IMR-90 (cell line): ENCODE results near the gene WDR27. TPM values are rescaled to one million over a fixed set of nuclear protein-coding genes. Genes with fewer than 3 reads are reported as not detected.

Source experiments
- ATAC-seq: fragments of 200-7000 bp; cut with Tn5 transposase; 2 replicates; pipeline ENCODE4 v1.9.1; 2020; ENCODE audit warnings: low read depth, mild to moderate bottlenecking, moderate library complexity
- BruUV-seq: library from RNA; stranded (reverse); fragments of 400-500 nt; replicated peaks from 2 replicates; lab custom pipeline; 2021; lab: Mats Ljungman, UMichigan
- CTCF ChIA-PET: fragments of 300-600 bp; formaldehyde crosslinking; extraction: SDS; loops from one replicate; lab custom pipeline; 2021; ENCODE audit warnings: antibody characterized with exemption; lab: Yijun Ruan, JAX
- POLR2A ChIA-PET: fragments of 300-600 bp; sonication (Branson Sonifier 250); formaldehyde crosslinking; loops from one replicate; lab custom pipeline; 2022; ENCODE audit warnings: antibody characterized with exemption; ENCODE audit not compliant: unreplicated experiment; lab: Charles Lee
- DNase-seq: peaks from one replicate; pipeline ENCODE4 v3.0.0; 2013
- H2AFZ ChIP-seq: replicated peaks from 2 replicates; pipeline ENCODE3; 2013; ENCODE audit warnings: low read length, mild to moderate bottlenecking; ENCODE audit not compliant: poor library complexity
- H2AK5ac ChIP-seq: 2 replicates; pipeline ENCODE4 v1.6.1; 2013; ENCODE audit warnings: low read depth, low read length, inconsistent platforms
- H2AK9ac ChIP-seq: replicated peaks from 2 replicates; pipeline ENCODE3; 2013; ENCODE audit warnings: mild to moderate bottlenecking, low read depth, low read length, moderate library complexity; ENCODE audit not compliant: poor library complexity
- H2BK120ac ChIP-seq: 2 replicates; pipeline ENCODE4 v1.6.1; 2013; ENCODE audit warnings: low read depth, low read length, inconsistent platforms
- H2BK15ac ChIP-seq: 3 replicates; pipeline ENCODE4 v1.6.1; 2013; ENCODE audit warnings: low read depth, low read length, inconsistent platforms
- H2BK20ac ChIP-seq: 2 replicates; pipeline ENCODE4 v1.6.1; 2013; ENCODE audit warnings: low read depth, mild to moderate bottlenecking, inconsistent platforms, low read length, moderate library complexity
- H2BK5ac ChIP-seq: 2 replicates; pipeline ENCODE4 v1.6.1; 2013; ENCODE audit warnings: mild to moderate bottlenecking, low read depth, low read length, inconsistent platforms; ENCODE audit not compliant: poor library complexity, severe bottlenecking
- H3K14ac ChIP-seq: replicated peaks from 2 replicates; pipeline ENCODE4 v1.6.1; 2013; ENCODE audit warnings: low read depth, low read length, inconsistent platforms
- H3K18ac ChIP-seq: 2 replicates; pipeline ENCODE4 v1.6.1; 2013; ENCODE audit warnings: low read depth, low read length, control low read depth
- H3K23ac ChIP-seq: 2 replicates; pipeline ENCODE4 v1.6.1; 2013; ENCODE audit warnings: low read depth, low read length, inconsistent platforms
- H3K27ac ChIP-seq: 2 replicates; pipeline ENCODE4 v1.5.1; 2013; ENCODE audit warnings: mild to moderate bottlenecking, control low read depth, low read length; ENCODE audit not compliant: insufficient read depth
- H3K27me3 ChIP-seq: 2 replicates; pipeline ENCODE4 v1.6.1; 2013; ENCODE audit warnings: low read length; ENCODE audit not compliant: control insufficient read depth, insufficient read depth
- H3K36me3 ChIP-seq: 2 replicates; pipeline ENCODE4 v1.6.1; 2013; ENCODE audit warnings: low read length, mixed read lengths; ENCODE audit not compliant: control insufficient read depth, insufficient read depth
- H3K4ac ChIP-seq: 2 replicates; pipeline ENCODE4 v1.6.1; 2013; ENCODE audit warnings: low read depth, low read length, inconsistent platforms
- H3K4me1 ChIP-seq: 2 replicates; pipeline ENCODE4 v1.6.1; 2013; ENCODE audit warnings: low read length, mixed read lengths; ENCODE audit not compliant: control insufficient read depth, insufficient read depth
- H3K4me2 ChIP-seq: 2 replicates; pipeline ENCODE4 v1.6.1; 2013; ENCODE audit warnings: low read depth, mild to moderate bottlenecking, control low read depth, low read length, moderate library complexity
- H3K4me3 ChIP-seq: 2 replicates; pipeline ENCODE4 v1.5.1; 2013; ENCODE audit warnings: low read depth, mild to moderate bottlenecking, control low read depth, low read length, moderate library complexity; ENCODE audit not compliant: insufficient read depth
- H3K56ac ChIP-seq: 2 replicates; pipeline ENCODE4 v1.6.1; 2013; ENCODE audit warnings: low read length, inconsistent platforms; ENCODE audit not compliant: insufficient read depth; ENCODE audit errors: extremely low read depth
- H3K79me1 ChIP-seq, 2 experiments: 2 replicates each; pipeline ENCODE4 v1.6.1; 2013; ENCODE audit warnings: low read length in 2 of 2, inconsistent platforms in 1 of 2, low read depth in 1 of 2
- H3K9ac ChIP-seq: 2 replicates; pipeline ENCODE4 v1.6.1; 2013; ENCODE audit warnings: low read depth, low read length, control low read depth
- H3K9me1 ChIP-seq: 2 replicates; pipeline ENCODE4 v1.6.1; 2013; ENCODE audit warnings: low read length, inconsistent platforms; ENCODE audit not compliant: insufficient read depth
- H3K9me3 ChIP-seq: 2 replicates; pipeline ENCODE4 v1.6.1; 2013; ENCODE audit warnings: low read length; ENCODE audit not compliant: control insufficient read depth, insufficient read depth
- H4K20me1 ChIP-seq: 2 replicates; pipeline ENCODE4 v1.6.1; 2013; ENCODE audit warnings: low read length, inconsistent platforms; ENCODE audit not compliant: insufficient read depth
- H4K5ac ChIP-seq: 2 replicates; pipeline ENCODE4 v1.6.1; 2013; ENCODE audit warnings: mild to moderate bottlenecking, low read depth, low read length, control low read depth
- H4K8ac ChIP-seq, 2 experiments: 2 replicates each; pipeline ENCODE4 v1.6.1; 2013; ENCODE audit warnings: low read depth in 2 of 2, low read length in 2 of 2, control low read depth in 1 of 2, inconsistent platforms in 1 of 2
- H4K91ac ChIP-seq: 2 replicates; pipeline ENCODE4 v1.6.1; 2013; ENCODE audit warnings: low read depth, low read length, inconsistent platforms; ENCODE audit not compliant: insufficient read depth
- BHLHE40 ChIP-seq: fragments of 150-350 bp; IDR thresholded peaks from 2 replicates; pipeline ENCODE4 v1.6.1; 2016; ENCODE audit warnings: mild to moderate bottlenecking, low read depth, low read length
- CHD1 ChIP-seq: IDR thresholded peaks from 2 replicates; pipeline ENCODE4 v1.6.1; 2012; ENCODE audit warnings: low read depth, low read length, improper control_type of control experiment
- FOS ChIP-seq: fragments of 150-350 bp; IDR thresholded peaks from 2 replicates; pipeline ENCODE4 v1.6.1; 2016; ENCODE audit warnings: low read depth, low read length
- MAFK ChIP-seq: IDR thresholded peaks from 2 replicates; pipeline ENCODE4 v1.6.1; 2012; ENCODE audit warnings: low read depth, low read length, improper control_type of control experiment
- MAZ ChIP-seq: IDR thresholded peaks from 2 replicates; pipeline ENCODE4 v1.6.1; 2012; ENCODE audit warnings: low read depth, mild to moderate bottlenecking, low read length, improper control_type of control experiment, moderate library complexity, borderline replicate concordance
- MXI1 ChIP-seq: IDR thresholded peaks from 2 replicates; pipeline ENCODE4 v1.6.1; 2012; ENCODE audit warnings: low read depth, mild to moderate bottlenecking, low read length, moderate library complexity, borderline replicate concordance
- NFE2L2 ChIP-seq: fragments of 150-350 bp; IDR thresholded peaks from 2 replicates; pipeline ENCODE4 v1.6.1; 2016; ENCODE audit warnings: low read depth, mild to moderate bottlenecking, low read length
- RAD21 ChIP-seq: IDR thresholded peaks from 2 replicates; pipeline ENCODE4 v1.6.1; 2012; ENCODE audit warnings: low read length, improper control_type of control experiment
- RCOR1 ChIP-seq: IDR thresholded peaks from 2 replicates; pipeline ENCODE4 v1.6.1; 2012; ENCODE audit warnings: mild to moderate bottlenecking, low read length, improper control_type of control experiment; ENCODE audit not compliant: insufficient replicate concordance
- SMC3 ChIP-seq: fragments of 150-350 bp; IDR thresholded peaks from 2 replicates; pipeline ENCODE4 v1.6.1; 2016; ENCODE audit warnings: low read depth, mild to moderate bottlenecking, antibody characterized with exemption, low read length, moderate library complexity
- WGBS, 2 experiments: methylation state at CpG; one replicate each; pipeline versions ENCODE4 v1.1.5 to v1.1.7; 2013; ENCODE audit warnings: missing lambda C conversion rate in 2 of 2; ENCODE audit not compliant: insufficient read length in 1 of 2; ENCODE audit errors: extremely low coverage in 2 of 2; 5-methylcytosine and 5-hydroxymethylcytosine counted together
- dilution Hi-C: fragments of 300-500 bp; cut with HindIII; formaldehyde crosslinking; loops from one replicate; pipeline ENCODE4 v1.14.3; 2018; ENCODE audit warnings: low sequenced_read_pairs; ENCODE audit not compliant: unreplicated experiment
- in situ Hi-C: fragments of 300-500 bp; cut with MboI; formaldehyde crosslinking; loops from 3 replicates; pipeline ENCODE4 v1.14.3; 2019; ENCODE audit warnings: low sequenced_read_pairs, inconsistent platforms, mixed read lengths
- intact Hi-C: fragments of 100-400 bp; cut with micrococcal nuclease; formaldehyde crosslinking; loops from 2 replicates; pipeline ENCODE4 v1.10.0; 2022
- polyA plus RNA-seq, 3 experiments: library from polyadenylated mRNA; depleted of rRNA; stranded (reverse); fragments of >200 nt; gene quantifications; 2 replicates each; pipeline ENCODE4 v1.2.3, GENCODE V29; 2012; ENCODE audit warnings: low replicate concordance in 1 of 3
- total RNA-seq: library from RNA; depleted of rRNA; stranded (reverse); fragments of >200 nt; gene quantifications from 2 replicates; pipeline ENCODE4 v1.2.3, GENCODE V29; 2012
- TF ChIP-seq, protein P1 (sequence below): fragments of 150-350 bp; IDR thresholded peaks from 2 replicates; pipeline ENCODE4 v1.6.1; 2017; ENCODE audit warnings: mild to moderate bottlenecking, antibody characterized with exemption, low read length, low read depth
- TF ChIP-seq, protein P2 (sequence below): fragments of 150-350 bp; IDR thresholded peaks from 2 replicates; pipeline ENCODE4 v1.6.1; 2016; ENCODE audit warnings: low read depth, mild to moderate bottlenecking, low read length, moderate library complexity, borderline replicate concordance

WDR27 gene
- total and polyA plus RNA-seq, 2 of the 4 experiments (the other 2 are of a cell fraction): 7.0 to 18.5 TPM

DNA sequence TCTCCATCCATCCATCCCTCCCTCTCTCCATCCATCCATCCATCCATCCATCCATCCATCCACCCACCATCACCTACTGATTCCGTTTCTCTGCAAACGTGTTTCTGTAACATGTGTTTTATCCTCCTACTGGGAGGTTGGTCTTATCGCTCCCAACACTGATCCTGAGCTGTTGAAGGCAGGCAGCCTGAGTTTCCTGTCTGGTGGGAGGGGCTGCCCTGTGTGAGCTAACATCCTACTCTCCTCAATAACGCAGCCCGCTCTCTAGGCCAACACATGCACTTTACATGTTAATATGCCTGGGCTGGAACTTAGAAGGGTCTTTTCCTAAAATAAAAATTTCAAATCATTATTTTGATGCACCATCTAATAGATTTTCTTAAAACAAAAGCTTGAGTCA lies 126.5 kb downstream of the WDR27 start:
- dilution Hi-C loops: no loop called here

More for the DNA sequence above, 126.5 kb downstream of the WDR27 start:
- Histone ChIP-seq H4K8ac (no peak overlapping the region), H3K23ac (no peak overlapping the region), H2AK9ac (no peak overlapping the region), H3K27ac (no peak overlapping the region), H3K9me3 (no peaks in the 10 kb centered on the region), H4K91ac (no peak overlapping the region), H3K9ac (no peak overlapping the region), H3K4me1 (peaks cover 5% of the 10 kb centered on the region), H2BK120ac (no peak overlapping the region), H3K18ac (no peak overlapping the region), H2AK5ac (no peak overlapping the region), H4K20me1 (no peaks in the 10 kb centered on the region; the same call in 1 of the 2 replicates), H3K14ac (no peak overlapping the region), H3K4ac (no peak overlapping the region), H3K4me2 (no peak overlapping the region), H3K36me3 (peaks cover 1% of the 10 kb centered on the region), H2BK15ac (no peak overlapping the region), H3K56ac (no peak overlapping the region), H4K5ac (no peak overlapping the region), H3K79me1 (no peaks in the 10 kb centered on the region), H3K27me3 (no peaks in the 10 kb centered on the region), H2BK5ac (no peak overlapping the region), H2BK20ac (no peak overlapping the region), H3K9me1 (peaks cover 3% of the 10 kb centered on the region; the same call in 1 of the 2 replicates), H3K4me3 (no peak overlapping the region), H2AFZ (no peak overlapping the region)
- POLR2A ChIA-PET: no interaction called here
- CTCF ChIA-PET: no interaction called here
- no TSS peak for BruUV-seq
- intact Hi-C loops: no loop called here
- TF ChIP-seq MXI1: no peak
- no peak for TF ChIP-seq BHLHE40
- TF ChIP-seq SMC3: no peak
- TF ChIP-seq CHD1: no peak
- TF ChIP-seq, protein P1, sequence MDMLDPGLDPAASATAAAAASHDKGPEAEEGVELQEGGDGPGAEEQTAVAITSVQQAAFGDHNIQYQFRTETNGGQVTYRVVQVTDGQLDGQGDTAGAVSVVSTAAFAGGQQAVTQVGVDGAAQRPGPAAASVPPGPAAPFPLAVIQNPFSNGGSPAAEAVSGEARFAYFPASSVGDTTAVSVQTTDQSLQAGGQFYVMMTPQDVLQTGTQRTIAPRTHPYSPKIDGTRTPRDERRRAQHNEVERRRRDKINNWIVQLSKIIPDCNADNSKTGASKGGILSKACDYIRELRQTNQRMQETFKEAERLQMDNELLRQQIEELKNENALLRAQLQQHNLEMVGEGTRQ: no peak
- no peak for TF ChIP-seq NFE2L2
- TF ChIP-seq RAD21: no peak
- TF ChIP-seq MAZ: no peak
- TF ChIP-seq RCOR1: no peak
- TF ChIP-seq, protein P2, sequence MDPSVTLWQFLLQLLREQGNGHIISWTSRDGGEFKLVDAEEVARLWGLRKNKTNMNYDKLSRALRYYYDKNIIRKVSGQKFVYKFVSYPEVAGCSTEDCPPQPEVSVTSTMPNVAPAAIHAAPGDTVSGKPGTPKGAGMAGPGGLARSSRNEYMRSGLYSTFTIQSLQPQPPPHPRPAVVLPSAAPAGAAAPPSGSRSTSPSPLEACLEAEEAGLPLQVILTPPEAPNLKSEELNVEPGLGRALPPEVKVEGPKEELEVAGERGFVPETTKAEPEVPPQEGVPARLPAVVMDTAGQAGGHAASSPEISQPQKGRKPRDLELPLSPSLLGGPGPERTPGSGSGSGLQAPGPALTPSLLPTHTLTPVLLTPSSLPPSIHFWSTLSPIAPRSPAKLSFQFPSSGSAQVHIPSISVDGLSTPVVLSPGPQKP: no peak
- no peak for TF ChIP-seq MAFK
- no peak for TF ChIP-seq FOS
- no peak for DNase-seq
- ATAC-seq: no peak
- in situ Hi-C loops: no loop called here
- no CpG with 5 or more reads among the region's 5 CpGs for WGBS, 2 experiments
